B cell (primary cell): ENCODE measurements around the gene YTHDC2. TPM values are rescaled to one million over a fixed set of nuclear protein-coding genes. Genes with fewer than 3 reads are reported as not detected.

Source experiments
- ATAC-seq: fragments of 200-7000 bp; cut with Tn5 transposase; one replicate; pipeline ENCODE4 v1.10.0; 2021; ENCODE audit warnings: low read depth, mild to moderate bottlenecking, moderate number of reproducible peaks, moderate library complexity
- CTCF ChIA-PET: fragments of 350-600 bp; sonication (Branson Sonifier 250); formaldehyde crosslinking; loops from one replicate; lab custom pipeline; 2021; ENCODE audit warnings: antibody characterized with exemption, inconsistent platforms; lab: Charles Lee
- POLR2A ChIA-PET: fragments of 350-600 bp; sonication (Branson Sonifier 250); formaldehyde crosslinking; loops from one replicate; lab custom pipeline; 2021; ENCODE audit warnings: antibody characterized with exemption; lab: Charles Lee
- DNase-seq: peaks from one replicate; pipeline ENCODE4 v3.0.0; 2013
- H2AFZ ChIP-seq: 2 replicates; pipeline ENCODE4 v1.6.1; 2012; ENCODE audit warnings: mild to moderate bottlenecking, low read depth, low read length; ENCODE audit not compliant: insufficient read depth, poor library complexity, severe bottlenecking
- H3K27ac ChIP-seq, 2 donors: 1 replicate in 1 of 2; 2 replicates in 1 of 2; pipeline ENCODE4 v1.5.1; 2012 to 2013; ENCODE audit warnings: low read length in 2 of 2, mild to moderate bottlenecking in 2 of 2, moderate library complexity in 1 of 2
- H3K27me3 ChIP-seq, 4 experiments: fragments of 200-600 bp in 1 of 4; sonication (generic) in 1 of 4; replicated peaks in 1 of 4; 1 replicate in 2 of 4; 2 replicates in 2 of 4; pipeline versions ENCODE4 v1.6.1 to v1.7.0; 2013 to 2016; ENCODE audit warnings: low read length in 3 of 4, mild to moderate bottlenecking in 2 of 4, mixed read lengths in 1 of 4, moderate library complexity in 1 of 4; ENCODE audit not compliant: insufficient read depth in 4 of 4, control insufficient read depth in 3 of 4; ENCODE audit errors: control extremely low read depth in 1 of 4
- H3K36me3 ChIP-seq, 2 experiments: replicated peaks in 1 of 2; 1 replicate in 1 of 2; 2 replicates in 1 of 2; pipeline versions ENCODE4 v1.6.1 to v1.7.1; 2013; ENCODE audit warnings: low read length in 1 of 2; ENCODE audit not compliant: insufficient read depth in 2 of 2, control insufficient read depth in 1 of 2; ENCODE audit errors: control extremely low read depth in 1 of 2, extremely low read depth in 1 of 2
- H3K4me1 ChIP-seq, 2 donors: fragments of 200-600 bp in 1 of 2; sonication (generic) in 1 of 2; 1 replicate in 1 of 2; 2 replicates in 1 of 2; pipeline versions ENCODE4 v1.5.1 to v1.6.1; 2013 to 2017; ENCODE audit warnings: low read length in 2 of 2; ENCODE audit not compliant: control insufficient read depth in 2 of 2, insufficient read depth in 2 of 2
- H3K4me2 ChIP-seq: replicated peaks from 2 replicates; pipeline ENCODE3; 2012; ENCODE audit warnings: mild to moderate bottlenecking, low read depth, low read length; ENCODE audit not compliant: poor library complexity, severe bottlenecking
- H3K4me3 ChIP-seq, 5 experiments: fragments of 200-600 bp in 1 of 5; sonication (generic) in 1 of 5; 1 replicate in 3 of 5; 2 replicates in 2 of 5; pipeline versions ENCODE4 v1.5.1 to v1.7.0; 2011 to 2016; ENCODE audit warnings: low read length in 4 of 5, mild to moderate bottlenecking in 4 of 5, low read depth in 2 of 5, control low read depth in 1 of 5, moderate library complexity in 1 of 5; ENCODE audit not compliant: insufficient read depth in 1 of 5; ENCODE audit errors: control extremely low read depth in 1 of 5, extremely low read depth in 1 of 5
- H3K79me2 ChIP-seq: fragments of 200-600 bp; sonication (generic); one replicate; pipeline ENCODE4 v1.6.0; 2016; ENCODE audit warnings: low read length; ENCODE audit not compliant: control insufficient read depth, insufficient read depth
- H3K9ac ChIP-seq: fragments of 200-600 bp; sonication (generic); 2 replicates; pipeline ENCODE4 v1.6.1; 2017; ENCODE audit warnings: mild to moderate bottlenecking, low read length, moderate library complexity
- H3K9me3 ChIP-seq, 3 donors: one replicate each; pipeline versions ENCODE4 v1.6.1 to v1.7.1; 2013; ENCODE audit warnings: low read length in 2 of 3; ENCODE audit not compliant: control insufficient read depth in 2 of 3, insufficient read depth in 1 of 3; ENCODE audit errors: control extremely low read depth in 1 of 3
- H4K20me1 ChIP-seq: 2 replicates; pipeline ENCODE4 v1.6.0; 2012; ENCODE audit warnings: mild to moderate bottlenecking, low read length; ENCODE audit not compliant: insufficient read depth, control insufficient read depth, poor library complexity, severe bottlenecking
- H3K27ac Mint-ChIP-seq: one replicate; pipeline ENCODE4 v1.8.0; 2021; ENCODE audit warnings: mixed read lengths
- H3K27me3 Mint-ChIP-seq: one replicate; pipeline ENCODE4 v1.8.0; 2021; ENCODE audit warnings: mixed read lengths
- H3K4me1 Mint-ChIP-seq: one replicate; pipeline ENCODE4 v1.8.0; 2021; ENCODE audit warnings: mixed read lengths
- H3K4me3 Mint-ChIP-seq: one replicate; pipeline ENCODE4 v1.8.0; 2021; ENCODE audit warnings: mixed read lengths
- H3K9me3 Mint-ChIP-seq: one replicate; pipeline ENCODE4 v1.8.0; 2022; ENCODE audit warnings: mixed read lengths; ENCODE audit not compliant: insufficient read depth
- CTCF ChIP-seq: fragments of 200-600 bp; IDR thresholded peaks from one replicate; pipeline ENCODE4 v1.8.0; 2022; ENCODE audit warnings: antibody characterized with exemption, mild to moderate bottlenecking
- EZH2 ChIP-seq: IDR thresholded peaks from 2 replicates; pipeline ENCODE4 v1.6.1; 2012; ENCODE audit warnings: borderline replicate concordance, low read depth, mild to moderate bottlenecking, moderate library complexity, low read length; ENCODE audit not compliant: insufficient read depth, poor library complexity, severe bottlenecking
- WGBS: methylation state at CpG from one replicate; pipeline ENCODE4 v1.1.5; 2013; ENCODE audit warnings: missing lambda C conversion rate; ENCODE audit not compliant: insufficient coverage; 5-methylcytosine and 5-hydroxymethylcytosine counted together
- intact Hi-C: fragments of 100-400 bp; cut with micrococcal nuclease; formaldehyde crosslinking; loops from one replicate; pipeline ENCODE4 v1.10.0; 2022
- polyA plus RNA-seq: library from polyadenylated mRNA; depleted of rRNA; stranded (reverse); fragments of >200 nt; gene quantifications from 2 replicates; pipeline ENCODE4 v1.2.3, GENCODE V29; 2012
- total RNA-seq, 2 donors: library from RNA; stranded (reverse); fragments of 120-200 nt in 1 of 2; gene quantifications; 1 replicate in 1 of 2; 2 replicates in 1 of 2; pipeline versions ENCODE4 v1.2.3 to v1.2.4, GENCODE V29; 2013 to 2022

Gene YTHDC2
- total and polyA plus RNA-seq, 2 donors (not counting 1 experiment from before 2014, with no cell fraction given): 8.6 to 52.6 TPM

GRCh38 chr5:113598926-113599325 lies 85.4 kb downstream of the YTHDC2 start:
- Histone ChIP-seq H3K36me3 (peaks cover 0 to 2% of the 10 kb centered on the region in 2 experiments), H3K4me3 (no peak overlapping the region), H2AFZ (no peak overlapping the region), H3K27me3 (no peaks in the 10 kb centered on the region), H3K4me1 (no peaks in the 10 kb centered on the region), H3K9ac (no peak overlapping the region), H3K4me2 (no peak overlapping the region), H4K20me1 (no peaks in the 10 kb centered on the region), H3K27ac (no peak overlapping the region), H3K9me3 (no peaks in the 10 kb centered on the region), H3K79me2 (no peaks in the 10 kb centered on the region)
- intact Hi-C loops: no loop called here
- TF ChIP-seq CTCF: no peak
- Mint-ChIP-seq H3K4me1 (no peaks in the 10 kb centered on the region), H3K9me3 (no peaks in the 10 kb centered on the region), H3K27ac (no peak overlapping the region), H3K27me3 (no peaks in the 10 kb centered on the region), H3K4me3 (no peak overlapping the region)
- DNase-seq (no peak), ATAC-seq (no peak)
- WGBS: no CpG with 5 or more reads among the region's 2 CpGs
- ChIA-PET CTCF (no interaction called here), POLR2A (no interaction called here)

GRCh38 chr5:113600255-113600905 lies 86.9 kb downstream of the YTHDC2 start:
- H3K27ac Mint-ChIP-seq: no peak overlapping the region

More at GRCh38 chr5:113600255-113600905, 86.9 kb downstream of the YTHDC2 start:
- Histone ChIP-seq H4K20me1 (no peaks in the 10 kb centered on the region), H3K27me3 (peaks cover 0 to 4% (median 0%) of the 10 kb centered on the region in 4 experiments), H3K27ac (no peak overlapping the region), H3K9ac (no peak overlapping the region), H3K4me2 (no peak overlapping the region), H3K4me3 (no peak overlapping the region), H3K4me1 (no peaks in the 10 kb centered on the region), H2AFZ (no peak overlapping the region), H3K9me3 (no peaks in the 10 kb centered on the region), H3K79me2 (no peaks in the 10 kb centered on the region), H3K36me3 (peaks cover 0 to 2% of the 10 kb centered on the region in 2 experiments)
- H3K4me3 Mint-ChIP-seq: no peak overlapping the region
- WGBS: 83% methylated on average over 1 of the region's 4 CpGs
- no peaks in the 10 kb centered on the region for H3K4me1 Mint-ChIP-seq
- intact Hi-C loops: no loop called here
- ATAC-seq (no peak), DNase-seq (no peak)
- TF ChIP-seq CTCF (no peak), EZH2 (no peak)
- peaks cover 4% of the 10 kb centered on the region for H3K27me3 Mint-ChIP-seq
- CTCF ChIA-PET: interaction anchor here (1.0 kb wide), 1 partner anchor 12 kb away, joined by 4 read pairs; no protein-coding TSS in a partner anchor
- POLR2A ChIA-PET: no interaction called here
- no peaks in the 10 kb centered on the region for H3K9me3 Mint-ChIP-seq
